Stimulated activated CD8-positive, alpha-beta memory T cell treated with anti-CD3 and anti-CD28 coated beads, Interleukin-12 subunit alpha, Interleukin-12 subunit beta, amount 100 ng/mL, for 24 hours (primary cell): ENCODE measurements around the gene BMP8B.

Source experiments
- DNase-seq: peaks from one replicate; pipeline ENCODE4 v3.0.0-alpha.2; 2020; ENCODE audit errors: extremely low read depth

The BMP8B gene

GRCh38 chr1:39760074-39761008, 28.3 kb downstream of the BMP8B start:
- no peak for DNase-seq

DNA sequence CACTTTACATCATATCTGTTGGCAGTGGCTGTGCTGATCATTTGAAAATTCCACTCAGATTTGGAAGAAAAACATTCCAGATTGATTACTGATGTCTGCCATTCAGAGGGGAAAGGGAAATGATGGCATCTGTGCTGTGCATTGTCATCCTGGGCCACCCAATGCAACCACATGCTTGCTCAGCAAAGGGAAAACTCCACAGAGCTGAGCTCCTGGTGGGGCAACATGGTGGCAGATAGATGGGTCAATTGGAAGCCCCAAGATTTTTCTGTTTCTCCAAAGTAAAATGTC, 29.3 kb downstream of the BMP8B start:
- no peak for DNase-seq

GRCh38 chr1:39758556-39759435, 29.9 kb downstream of the BMP8B start:
- no peak for DNase-seq

GRCh38 chr1:39757501-39757900, 31.2 kb downstream of the BMP8B start:
- no peak for DNase-seq

DNA sequence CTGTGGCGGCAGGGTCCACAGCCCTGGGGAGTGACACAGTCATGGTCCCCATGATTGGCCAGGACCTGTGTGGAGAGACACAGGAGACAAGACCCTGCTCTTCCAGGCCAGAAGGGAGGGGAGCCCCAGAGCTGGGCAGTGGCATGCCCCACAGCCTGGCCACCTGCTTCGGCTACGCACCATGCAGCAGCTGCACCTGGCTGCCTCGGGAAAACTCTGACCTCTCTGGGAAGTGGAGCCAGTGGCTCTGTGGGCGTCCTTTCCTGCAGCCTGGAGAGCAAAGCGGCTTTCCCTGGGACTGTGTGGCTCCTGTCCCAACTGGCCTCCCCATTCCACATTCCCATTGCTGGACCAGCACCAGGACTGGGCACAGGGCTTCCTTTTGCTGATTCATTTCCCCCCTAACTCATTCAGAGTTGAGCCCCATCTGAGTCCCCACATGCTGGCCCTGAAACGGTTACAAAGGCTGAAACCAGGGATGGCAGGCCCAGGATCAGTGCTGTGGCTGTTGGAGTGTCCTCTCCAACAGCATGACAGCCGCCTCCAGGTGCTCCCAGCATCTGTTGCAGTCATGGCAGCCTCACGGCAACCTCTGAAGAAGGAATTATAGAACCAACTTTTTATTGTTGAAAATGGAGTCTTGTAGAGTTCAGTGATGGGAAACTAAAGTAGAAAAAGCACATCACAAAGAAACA, 32.6 kb downstream of the BMP8B start:
- no peak for DNase-seq

DNA sequence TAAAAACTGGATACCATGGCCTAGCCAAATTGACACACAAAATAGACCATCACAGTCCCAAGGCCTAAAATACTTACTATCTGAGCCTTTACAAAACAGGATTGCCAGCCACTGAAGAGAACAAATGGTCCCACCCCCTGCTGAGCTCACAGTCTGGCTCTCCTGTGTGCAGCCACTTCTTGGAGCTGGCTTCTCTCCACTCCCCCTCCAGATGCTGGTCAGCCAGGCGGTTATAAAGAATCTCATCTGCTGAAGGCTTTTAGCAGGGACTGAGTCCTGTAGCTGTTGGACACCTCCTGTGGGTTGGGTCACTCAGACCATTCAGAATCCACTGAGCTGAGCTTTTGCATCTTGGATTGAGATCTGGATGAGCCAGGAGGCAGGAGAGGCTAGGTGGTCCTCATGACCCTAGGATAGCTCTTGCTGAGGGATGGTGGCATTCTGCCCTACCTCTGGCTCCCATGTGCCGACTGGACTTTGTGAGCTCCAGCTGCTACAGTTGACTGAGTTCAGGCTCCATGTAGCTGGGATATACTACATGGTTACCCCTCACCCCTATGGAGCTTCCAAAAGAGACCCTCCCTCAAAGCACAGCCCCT, 33.7 kb downstream of the BMP8B start:
- DNase-seq, result no peak

- DNase-seq, result no peak
These were observed 34.6 kb downstream of the BMP8B start for GRCh38 chr1:39754026-39754570.

- no peak for DNase-seq
These were observed 35.3 kb downstream of the BMP8B start for GRCh38 chr1:39753132-39754025.

GRCh38 chr1:39752703-39753102, 36.0 kb downstream of the BMP8B start:
- DNase-seq, result no peak

DNA sequence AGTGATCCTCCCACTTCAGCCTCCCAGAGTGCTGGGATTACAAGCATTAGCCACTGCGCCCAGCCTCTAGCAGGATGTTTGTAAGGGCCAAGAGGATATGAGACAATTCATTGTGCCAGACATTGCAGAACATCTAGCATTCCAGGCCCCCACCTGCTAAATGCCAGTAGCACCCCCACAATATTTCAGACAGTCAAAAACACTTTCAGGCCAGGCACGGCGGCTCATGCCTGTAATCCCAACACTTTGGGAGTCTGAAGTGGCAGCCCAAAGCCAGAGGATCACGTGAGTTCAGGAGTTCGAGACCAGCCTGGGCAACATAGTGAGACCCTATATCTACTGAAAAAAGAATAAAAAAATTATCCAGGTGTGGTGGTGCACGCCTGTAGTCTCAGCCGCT, 37.1 kb downstream of the BMP8B start:
- no peak for DNase-seq

- DNase-seq, result no peak
These were observed 43.5 kb downstream of the BMP8B start for GRCh38 chr1:39745016-39745670.

DNA sequence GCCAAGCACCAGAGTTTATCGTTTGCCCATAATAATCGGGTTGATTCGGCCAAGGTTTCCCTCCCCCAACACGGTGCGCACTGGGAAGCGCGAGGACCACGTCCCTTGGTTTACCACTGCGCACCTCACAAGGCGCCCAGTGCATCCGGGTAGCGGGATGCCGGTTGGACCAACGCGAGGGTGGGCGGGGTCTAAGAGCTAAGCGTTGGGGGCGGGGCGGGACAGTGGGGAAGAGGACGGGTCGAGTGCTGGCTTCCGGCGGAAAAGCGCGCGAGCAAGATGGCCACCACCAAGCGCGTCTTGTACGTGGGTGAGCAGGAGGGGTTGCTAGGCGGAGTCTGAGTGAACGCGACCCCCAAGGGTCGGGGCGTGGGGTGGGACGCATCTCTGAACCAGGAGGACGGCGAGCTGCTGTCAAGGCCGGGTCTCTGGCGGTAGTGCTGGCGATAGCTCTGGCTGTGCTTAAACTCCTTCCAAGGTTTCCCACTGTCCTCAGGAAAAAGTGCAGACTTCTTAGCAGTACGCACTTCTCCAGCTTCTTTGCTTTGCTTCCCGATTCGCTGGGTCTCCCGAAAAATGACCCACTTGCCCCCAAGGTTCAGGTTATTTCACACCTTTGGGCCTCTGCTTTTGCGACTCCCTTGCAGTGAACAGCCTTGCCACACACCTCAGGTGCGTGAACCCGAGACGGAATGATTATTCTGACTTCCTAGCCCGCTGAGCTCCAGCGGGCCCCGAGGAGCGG, 49.9 kb downstream of the BMP8B start, which contains the start of gene PPIE:
TSS of gene PPIE (plus strand) at position 261 of the 745 bp plus-strand sequence. CDS start at position 280, 19 bp downstream.
- DNase-seq, result peak; percentile 95

DNA sequence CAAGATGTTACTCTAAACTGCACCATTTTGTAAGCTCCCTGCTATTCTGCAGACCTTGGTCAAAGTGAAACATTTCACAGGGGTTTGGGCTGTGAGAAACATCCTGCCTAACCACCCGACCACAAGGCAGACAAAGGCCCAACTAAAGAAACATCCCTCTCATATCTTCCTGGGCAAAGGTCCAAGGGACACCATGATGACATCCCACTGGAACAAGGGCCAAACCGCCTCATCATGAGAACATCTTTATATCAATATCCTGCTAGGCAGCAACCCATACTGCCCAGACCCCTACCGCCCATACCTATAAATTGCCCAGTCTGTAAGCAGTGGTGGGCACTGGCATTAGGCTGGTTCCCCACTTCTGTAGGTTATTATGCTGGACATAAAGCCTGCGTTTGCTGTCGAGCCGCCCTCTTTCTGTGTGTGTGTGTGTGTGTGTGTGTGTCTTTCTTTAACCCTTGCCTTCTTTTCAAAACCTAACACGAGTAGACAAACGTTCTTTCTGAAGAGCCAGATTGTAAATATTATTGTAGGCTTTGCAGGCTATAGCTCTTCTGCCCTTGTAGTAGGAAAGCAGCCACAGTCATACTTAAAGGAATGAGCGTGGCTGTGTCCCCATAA, 51.0 kb downstream of the BMP8B start:
- DNase-seq, result no peak

DNA sequence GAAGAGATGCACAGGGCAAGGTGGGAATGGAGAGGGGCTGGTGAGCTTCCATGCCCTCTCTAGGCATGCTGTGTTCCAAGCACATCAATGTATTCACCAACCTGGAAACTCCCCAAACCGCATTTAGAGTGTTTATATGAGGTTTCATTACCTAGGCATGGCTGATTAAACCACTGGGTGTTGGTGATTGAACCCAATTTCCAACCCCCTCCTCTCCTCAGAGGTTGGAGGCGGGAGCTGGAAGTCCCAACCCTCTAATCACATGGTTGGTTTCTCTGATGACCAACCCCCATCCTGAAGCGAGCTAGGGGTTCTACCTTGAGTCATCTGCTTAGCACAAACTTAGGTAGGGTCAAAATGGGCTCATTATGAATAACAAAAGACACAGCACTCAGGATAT, 52.9 kb downstream of the BMP8B start:
- DNase-seq, result no peak

DNA sequence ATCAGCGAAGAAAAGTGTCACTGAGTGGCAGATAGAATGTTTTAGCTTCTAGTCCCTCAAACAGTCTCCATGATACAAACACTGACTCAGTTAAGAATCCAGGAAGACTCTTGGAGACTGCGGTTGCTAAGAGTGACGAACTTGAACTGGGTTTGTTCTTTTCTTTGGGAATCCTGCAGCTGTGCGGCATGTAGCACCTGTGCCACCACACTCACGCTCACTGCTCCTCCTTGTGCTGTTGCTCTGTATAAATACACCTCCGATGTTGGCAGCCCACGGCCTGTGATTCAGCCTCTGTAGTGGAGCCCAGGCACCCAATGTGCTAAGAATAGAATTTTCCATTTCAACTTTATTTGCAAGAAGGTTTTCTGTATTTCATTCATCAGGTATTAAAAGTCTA, 55.5 kb downstream of the BMP8B start:
- DNase-seq, result no peak

DNA sequence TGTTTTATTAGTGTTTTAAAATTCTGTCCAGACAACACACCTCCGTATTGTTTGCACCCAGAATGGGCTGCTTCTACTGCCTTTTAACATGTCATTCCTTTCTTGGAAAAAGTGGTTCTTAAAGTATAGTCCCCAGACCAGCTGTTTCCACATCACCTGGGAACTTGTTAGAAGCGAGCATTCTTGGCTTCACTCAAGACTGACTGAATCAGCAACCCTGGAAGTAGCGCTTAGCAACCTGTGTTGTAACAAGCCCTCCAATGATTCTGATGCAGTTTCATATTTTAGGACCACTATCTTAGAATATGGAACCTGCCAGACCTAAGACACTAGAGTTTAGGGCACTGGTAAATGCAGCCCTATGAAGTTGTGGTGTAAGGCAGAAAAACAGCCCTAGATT, 55.9 kb downstream of the BMP8B start:
- DNase-seq, result no peak

GRCh38 chr1:39729842-39730241, 58.8 kb downstream of the BMP8B start:
- no peak for DNase-seq

DNA sequence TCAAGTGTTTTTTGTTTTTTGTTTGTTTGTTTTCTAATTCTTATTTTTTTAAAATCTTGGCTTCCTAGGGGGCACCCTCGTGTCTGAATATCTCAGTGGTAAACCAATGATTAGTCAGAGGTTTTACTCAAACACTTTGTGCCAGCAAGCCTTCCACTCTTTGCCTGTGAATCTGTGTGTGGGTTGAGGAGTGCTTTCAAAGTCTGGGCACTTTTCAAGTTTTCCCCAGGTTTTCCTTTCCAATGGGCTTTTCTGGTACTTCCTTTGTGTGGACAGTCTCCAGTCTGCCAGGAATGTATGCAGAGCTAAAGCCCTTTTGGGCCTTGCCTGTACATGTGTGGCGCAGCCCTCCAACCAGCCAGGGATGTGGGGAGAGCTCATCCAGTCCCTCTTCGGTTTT, 59.6 kb downstream of the BMP8B start:
- DNase-seq, result no peak

- DNase-seq, result no peak
These were observed 60.7 kb downstream of the BMP8B start for GRCh38 chr1:39727932-39728317.
